HG03571 (cell line): ENCODE results near the gene ASPHD2.
A peak's percentile ranks its signal among the peaks of the same experiment; 100 is the strongest.

Experiments used
- ATAC-seq: cut with Tn5 transposase; IDR thresholded peaks from one replicate; pipeline ENCODE4 v1.9.1; 2021; ENCODE audit not compliant: unreplicated experiment

The ASPHD2 gene

DNA sequence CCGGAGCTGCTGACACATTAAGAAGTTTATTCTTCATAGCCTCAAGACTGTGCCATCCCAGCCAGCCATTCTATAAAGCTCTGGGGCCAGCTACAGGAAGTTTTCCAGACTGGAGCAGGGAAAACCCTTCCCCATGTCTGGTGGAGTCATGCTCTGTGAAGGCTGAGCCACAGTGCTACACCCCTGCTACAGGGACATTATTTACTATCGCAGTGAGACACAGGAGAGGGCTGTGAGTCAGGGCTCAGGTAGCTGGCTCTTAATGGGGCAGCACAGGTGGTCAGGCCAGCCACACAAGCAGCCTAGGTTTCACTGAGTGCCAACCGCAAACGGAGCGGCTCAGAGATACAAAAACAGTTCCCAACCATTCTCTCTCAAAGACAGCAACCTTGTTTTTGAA lies 42.5 kb downstream of the ASPHD2 start:
- ATAC-seq = no peak

GRCh38 chr22:26474682-26475081 lies 45.6 kb downstream of the ASPHD2 start:
- ATAC-seq = no peak

DNA sequence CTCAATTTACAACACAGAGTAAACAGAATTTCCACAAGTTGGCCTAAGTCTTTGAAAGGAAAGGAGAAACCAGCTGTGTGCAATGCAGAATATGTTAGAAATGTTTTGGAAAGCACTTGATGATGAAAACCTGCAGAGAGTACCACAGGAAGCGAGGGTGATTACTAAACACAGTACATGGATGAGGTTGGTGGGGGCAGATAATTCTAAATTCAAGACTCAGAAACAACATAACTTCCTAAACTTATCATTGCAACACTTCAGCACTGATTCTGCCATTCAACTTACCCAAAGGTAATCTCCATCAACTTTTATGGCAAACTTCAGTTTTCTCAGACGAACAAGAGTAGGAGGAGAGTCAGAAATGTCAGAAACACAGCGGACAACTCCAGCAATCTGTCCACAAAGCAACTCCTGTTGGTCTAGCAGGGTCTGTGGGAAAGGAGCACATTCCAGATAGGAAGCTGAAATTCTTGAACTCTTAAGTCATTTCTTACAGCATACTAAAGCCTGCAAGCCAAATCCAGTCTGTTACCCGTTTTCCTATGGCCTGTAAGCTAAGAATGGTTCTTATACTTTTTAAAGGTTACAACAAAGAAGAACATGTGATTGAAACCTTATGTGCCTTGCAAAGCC lies 47.8 kb downstream of the ASPHD2 start:
- ATAC-seq = no peak

- no peak for ATAC-seq
Measured at GRCh38 chr22:26477341-26477731, 48.3 kb downstream of the ASPHD2 start.

DNA sequence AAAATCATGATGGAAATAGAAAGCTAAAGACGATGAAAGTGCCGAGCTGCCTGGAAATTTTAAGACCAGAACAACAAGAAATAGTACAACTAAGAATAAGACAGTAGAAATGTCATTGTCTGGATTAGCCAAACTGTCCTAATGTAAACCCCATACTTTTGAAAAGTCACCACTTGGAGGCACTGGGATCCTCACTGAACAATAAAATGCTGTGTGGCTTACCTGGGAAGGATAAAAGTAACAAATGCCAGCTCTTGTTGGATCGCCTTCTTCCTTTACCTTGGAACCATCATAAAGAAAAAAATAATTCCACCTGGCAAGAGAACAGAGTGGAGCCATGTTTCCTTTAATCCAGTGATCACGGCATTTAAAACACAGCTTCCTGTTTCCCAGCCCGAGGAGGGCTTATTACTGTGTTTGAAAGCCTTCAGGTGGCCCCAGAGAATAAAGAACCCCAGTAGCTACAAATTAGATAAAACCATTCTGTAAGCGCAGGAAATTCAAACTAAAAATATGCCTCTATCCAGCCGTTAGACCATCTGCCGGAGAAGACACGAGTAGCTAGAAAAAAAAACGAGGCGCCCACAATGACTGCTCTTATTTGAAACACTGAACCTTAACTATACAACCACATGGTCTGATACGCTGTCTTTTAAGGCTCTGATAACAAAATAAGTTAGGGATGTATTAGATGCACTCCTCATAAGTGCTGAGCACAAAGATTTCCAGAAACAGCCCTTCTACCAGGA lies 50.2 kb downstream of the ASPHD2 start:
- no peak for ATAC-seq

DNA sequence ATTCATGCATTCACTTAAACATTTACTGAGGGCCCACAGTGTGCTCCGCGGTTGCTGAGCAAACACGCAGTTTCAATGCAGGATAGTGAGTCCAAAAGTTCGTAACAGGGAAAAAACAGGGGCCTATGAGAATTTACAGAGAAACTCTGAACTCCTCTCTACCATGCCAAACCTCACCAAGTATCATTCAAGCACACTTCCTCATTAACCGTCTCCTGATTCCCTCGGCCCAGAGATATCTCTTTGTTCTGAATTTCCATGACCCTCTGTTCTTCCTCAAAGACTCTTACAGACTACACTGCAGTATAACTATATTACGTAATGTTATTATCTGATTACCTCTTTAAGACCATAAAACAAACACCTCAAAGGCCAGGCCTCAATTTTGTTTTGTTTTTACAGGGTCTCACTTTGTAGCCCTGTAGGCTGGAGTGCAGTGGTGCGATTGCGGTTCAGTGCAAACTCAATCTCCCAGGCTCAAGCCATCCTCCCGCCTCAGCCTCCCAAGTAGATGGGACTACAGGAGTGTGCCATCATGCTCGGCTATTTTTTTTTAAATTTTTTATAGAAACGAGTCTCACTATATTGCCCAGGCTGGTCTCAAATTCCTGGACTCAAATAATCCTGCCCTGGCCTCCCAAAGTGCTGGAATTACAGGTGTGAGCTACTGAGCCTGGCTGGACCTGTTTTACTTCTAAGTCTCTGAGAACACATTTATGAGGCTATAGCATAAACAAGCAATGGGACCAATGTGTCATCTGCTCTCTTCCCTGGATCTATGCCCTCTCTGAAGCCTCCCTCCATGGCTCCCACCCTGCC lies 50.9 kb downstream of the ASPHD2 start:
- ATAC-seq = no peak

DNA sequence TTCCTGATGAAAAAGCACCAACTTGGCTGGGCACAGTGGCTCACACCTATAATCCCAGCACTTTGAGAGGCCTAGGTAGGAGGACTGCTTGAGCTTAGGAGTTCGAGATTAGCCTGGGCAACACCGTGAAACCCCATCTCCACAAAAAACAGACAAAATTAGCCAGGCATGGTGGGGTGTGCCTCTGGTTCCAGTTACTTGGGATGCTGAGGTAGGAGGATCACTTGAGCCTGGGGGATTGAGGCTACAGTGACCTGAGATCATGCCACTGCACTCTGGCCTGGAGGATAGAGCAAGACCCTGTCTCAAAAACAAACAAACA lies 51.5 kb downstream of the ASPHD2 start:
- no peak for ATAC-seq

GRCh38 chr22:26481112-26481693 lies 52.1 kb downstream of the ASPHD2 start:
- ATAC-seq = no peak

DNA sequence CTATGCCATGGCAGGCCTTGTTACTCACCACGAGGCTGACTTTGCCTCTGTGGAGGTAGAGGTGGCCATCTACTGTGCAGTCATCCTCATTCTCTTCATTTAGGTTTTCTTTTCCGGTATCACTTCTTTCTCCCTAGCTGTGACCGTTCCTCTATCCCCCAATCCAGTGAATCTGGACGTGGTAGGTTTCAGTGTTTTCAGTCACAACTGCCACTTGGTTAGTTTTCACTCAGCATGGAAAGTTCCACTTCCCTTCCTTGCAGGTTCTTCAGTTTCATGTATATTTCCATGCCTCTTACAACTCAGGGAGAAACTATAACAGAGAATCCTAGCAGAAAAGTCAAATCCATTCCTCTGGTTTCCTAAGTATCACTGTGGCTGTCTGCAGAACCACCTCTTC lies 52.6 kb downstream of the ASPHD2 start:
- ATAC-seq = no peak

DNA sequence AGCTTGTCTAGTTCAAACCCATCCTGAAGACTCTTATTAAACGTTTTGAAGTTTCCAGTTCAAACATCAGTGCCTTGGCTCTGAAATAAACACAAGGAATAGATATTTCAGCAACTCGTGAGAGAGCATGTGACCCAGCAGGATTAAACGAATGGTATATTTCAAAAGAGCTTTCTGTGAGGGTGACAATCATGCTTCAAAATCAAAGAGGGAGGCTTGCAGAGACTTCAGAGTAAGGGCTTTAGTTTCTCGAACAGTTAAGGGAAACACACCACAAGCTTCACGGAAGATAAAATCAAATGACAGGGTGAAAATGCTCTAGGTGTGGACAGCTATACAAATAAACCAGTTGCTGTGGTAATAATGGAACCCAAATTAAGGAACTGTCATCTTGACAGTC lies 53.1 kb downstream of the ASPHD2 start:
- no peak for ATAC-seq

DNA sequence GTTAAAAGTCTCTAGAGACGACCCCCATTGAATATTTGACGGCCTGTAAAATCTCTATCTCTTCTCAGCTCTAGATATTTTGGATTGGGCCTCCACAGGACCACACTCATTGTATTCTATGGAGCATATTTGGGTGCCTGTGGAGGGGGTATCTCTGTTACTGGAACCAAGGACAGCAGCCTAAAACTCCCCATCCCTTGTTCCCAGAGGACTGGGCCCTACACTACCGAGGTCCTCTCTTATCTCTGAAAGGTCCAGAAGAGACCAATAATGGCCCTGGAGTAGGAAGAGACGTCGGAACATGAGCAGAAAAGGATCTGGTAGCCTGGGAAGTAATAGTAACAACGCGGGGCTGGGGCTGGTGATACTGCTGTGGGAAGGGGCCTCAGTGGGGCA lies 54.0 kb downstream of the ASPHD2 start:
- ATAC-seq = no peak

DNA sequence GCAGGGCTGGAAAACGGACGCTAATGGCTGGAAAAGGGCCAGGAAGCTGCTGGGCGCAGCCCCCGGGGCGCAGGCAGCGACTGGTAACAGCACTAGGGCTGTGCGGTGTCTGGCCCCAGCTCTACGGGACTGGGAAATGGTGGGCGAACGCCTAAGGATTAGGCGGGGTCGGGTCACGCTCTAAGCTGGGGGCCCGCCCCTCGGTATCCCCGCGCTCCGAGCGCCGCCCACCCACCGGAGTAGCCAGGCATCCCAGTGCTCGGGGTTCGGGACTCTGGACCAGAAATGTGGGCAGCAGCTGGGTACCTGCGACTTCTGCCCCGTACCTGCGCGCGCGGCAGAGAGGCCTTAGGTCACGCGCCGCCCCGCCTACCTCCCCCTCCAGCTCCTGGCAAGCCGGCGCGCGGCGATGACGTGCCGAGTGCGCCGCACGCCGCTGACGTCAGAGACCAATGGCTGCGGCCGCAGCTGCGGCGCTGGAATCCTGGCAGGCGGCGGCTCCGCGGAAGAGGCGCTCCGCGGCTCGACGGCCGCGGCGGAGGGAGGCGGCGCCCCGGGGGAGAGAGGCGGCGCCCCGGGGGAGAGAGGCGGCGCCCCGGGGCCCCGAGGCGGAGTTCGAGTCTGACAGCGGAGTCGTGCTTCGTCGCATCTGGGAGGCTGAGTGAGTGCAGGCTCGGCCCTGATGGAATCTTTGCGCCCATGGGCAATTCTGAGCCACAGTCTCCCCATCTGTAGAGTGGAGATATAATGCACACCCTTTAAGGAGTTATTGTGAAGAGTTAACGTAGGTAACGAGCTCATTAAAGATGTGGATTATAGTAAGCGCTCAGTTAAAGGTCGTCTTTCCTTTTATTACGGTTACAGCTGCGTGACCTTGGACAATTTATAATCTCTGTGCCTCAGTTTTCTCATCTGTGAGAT lies 54.6 kb downstream of the ASPHD2 start, which contains the start of the genes HPS4 and SRRD:
HPS4 (minus strand) TSS at position 345 of the 921 bp plus-strand sequence. CDS start 2,021 bp downstream, outside the sequence.
SRRD (plus strand) TSS at position 439 of the 921 bp plus-strand sequence; CDS start at position 453, 14 bp downstream.
- ATAC-seq = peak; percentile 53

GRCh38 chr22:26484360-26484706 lies 55.3 kb downstream of the ASPHD2 start:
- no peak for ATAC-seq

DNA sequence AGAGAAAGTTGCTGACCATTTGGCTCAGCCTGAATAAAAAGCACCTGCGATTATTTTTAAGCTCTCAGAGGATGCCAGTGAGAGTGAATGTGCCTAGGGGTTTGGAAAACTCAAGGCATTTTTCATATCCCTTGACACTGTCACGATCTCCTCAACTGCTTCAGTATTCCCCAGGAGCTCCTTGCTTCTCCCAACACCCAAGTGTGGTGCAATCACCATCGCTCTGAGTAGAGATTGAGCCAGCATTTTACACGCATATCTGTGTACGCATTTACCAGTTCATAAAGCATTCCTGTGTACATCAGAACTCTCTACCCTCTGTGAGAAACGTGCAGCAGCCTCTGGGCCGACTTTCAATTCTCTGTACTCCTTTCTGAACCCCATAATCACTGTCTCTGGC lies 56.0 kb downstream of the ASPHD2 start:
- no peak for ATAC-seq

DNA sequence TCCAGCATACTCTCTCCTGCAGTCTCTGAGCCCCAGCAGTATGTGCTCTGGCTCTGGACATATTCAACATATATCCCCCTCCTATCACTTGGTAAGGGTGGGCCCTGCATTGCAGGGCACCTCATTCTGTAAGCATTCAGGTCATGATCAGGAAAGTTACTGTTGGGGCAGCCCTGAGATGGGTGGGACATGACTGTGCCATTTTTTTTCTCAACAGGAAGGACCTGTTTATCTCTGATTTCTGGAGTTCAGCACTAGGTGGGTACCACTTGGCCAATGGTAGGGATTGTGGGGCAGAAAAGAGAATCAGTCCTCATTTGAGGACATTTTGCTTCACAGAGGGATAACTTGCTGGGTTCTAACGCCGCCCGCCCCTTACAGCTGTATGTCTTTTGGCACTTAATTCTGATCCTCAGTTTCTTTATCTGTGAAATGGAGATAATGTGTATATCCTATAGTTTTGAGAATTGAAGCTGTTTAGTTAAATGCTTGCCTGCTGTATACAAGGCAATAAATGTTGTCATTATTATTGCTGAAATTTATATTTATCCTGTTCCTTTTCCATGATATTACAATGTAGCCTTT lies 56.8 kb downstream of the ASPHD2 start:
- no peak for ATAC-seq

- ATAC-seq = no peak
Measured at GRCh38 chr22:26486394-26486793, 57.3 kb downstream of the ASPHD2 start.

GRCh38 chr22:26487996-26488395 lies 58.9 kb downstream of the ASPHD2 start:
- no peak for ATAC-seq

- ATAC-seq = no peak
Measured at GRCh38 chr22:26489447-26490036, 60.5 kb downstream of the ASPHD2 start.

GRCh38 chr22:26492220-26492619 lies 63.2 kb downstream of the ASPHD2 start:
- no peak for ATAC-seq

DNA sequence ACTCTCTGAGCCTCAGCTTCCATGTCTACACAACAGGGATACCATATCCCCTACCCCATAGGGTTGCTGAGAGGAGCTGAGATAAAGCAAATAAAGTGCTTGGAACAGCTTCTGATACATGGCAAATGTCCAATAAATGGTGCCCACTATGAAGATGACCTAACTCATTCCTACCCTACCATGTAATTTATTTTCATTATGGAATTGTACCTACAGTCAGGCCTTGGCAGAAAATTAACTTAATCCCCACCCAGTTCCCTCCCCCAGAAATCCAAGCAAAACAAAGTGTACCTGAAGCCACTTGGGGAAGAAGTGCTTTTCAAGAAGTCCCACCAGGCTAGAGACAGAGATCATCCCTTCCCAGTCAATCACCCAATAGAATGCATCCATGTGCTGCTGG lies 65.4 kb downstream of the ASPHD2 start:
- ATAC-seq = no peak
